Stimulated activated CD4-positive, alpha-beta T cell treated with anti-CD3 and anti-CD28 coated beads, TNF-alpha, amount 100 ng/mL, for 4 hours (primary cell): Measurements from ENCODE around the gene NT5C1A.

ENCODE experiments used
- DNase-seq, 3 experiments: peaks; one replicate each; pipeline ENCODE4 v3.0.0-alpha.2; 2020; ENCODE audit warnings: low read depth in 3 of 3

Gene NT5C1A

GRCh38 chr1:39671793-39672550, at the start of gene NT5C1A:
TSS of gene NT5C1A (minus strand) at chr1:39672107. CDS start at chr1:39672038, 69 bp downstream.
- DNase-seq = no peak

GRCh38 chr1:39721664-39722063, 49.8 kb upstream of the NT5C1A start:
- no peak for DNase-seq

GRCh38 chr1:39720094-39720999, 48.4 kb upstream of the NT5C1A start:
- no peak for DNase-seq

GRCh38 chr1:39717809-39718208, 45.9 kb upstream of the NT5C1A start:
- DNase-seq = no peak

GRCh38 chr1:39713557-39713956, 41.6 kb upstream of the NT5C1A start:
- DNase-seq = no peak

- no peak for DNase-seq
These were observed 40.0 kb upstream of the NT5C1A start for GRCh38 chr1:39711966-39712340.

GRCh38 chr1:39711104-39711965, 39.4 kb upstream of the NT5C1A start:
- DNase-seq = no peak

- DNase-seq = no peak
These were observed 35.6 kb upstream of the NT5C1A start for GRCh38 chr1:39707506-39707905.

GRCh38 chr1:39704757-39705156, 32.9 kb upstream of the NT5C1A start:
- DNase-seq = no peak

GRCh38 chr1:39701049-39701439, 29.1 kb upstream of the NT5C1A start:
- DNase-seq = no peak

GRCh38 chr1:39700348-39700747, 28.4 kb upstream of the NT5C1A start:
- DNase-seq = no peak

- no peak for DNase-seq
These were observed 27.5 kb upstream of the NT5C1A start for GRCh38 chr1:39699419-39699818.

GRCh38 chr1:39698568-39698967, 26.7 kb upstream of the NT5C1A start:
- no peak for DNase-seq

- DNase-seq = no peak
These were observed 24.5 kb upstream of the NT5C1A start for GRCh38 chr1:39696448-39696847.

- DNase-seq = no peak
These were observed 23.1 kb upstream of the NT5C1A start for GRCh38 chr1:39695016-39695415.

- no peak for DNase-seq
These were observed 22.1 kb upstream of the NT5C1A start for GRCh38 chr1:39694026-39694425.

GRCh38 chr1:39692152-39693074, 20.5 kb upstream of the NT5C1A start:
- no peak for DNase-seq

GRCh38 chr1:39691383-39692151, 19.7 kb upstream of the NT5C1A start, which contains the start of gene HPCAL4:
TSS of gene HPCAL4 (minus strand) at chr1:39691433. CDS start at chr1:39684603, 6,830 bp downstream.
- DNase-seq = peak; percentile 73 to 89 (median 86)

- no peak for DNase-seq
These were observed 19.0 kb upstream of the NT5C1A start for GRCh38 chr1:39690794-39691382.

- no peak for DNase-seq
These were observed 18.3 kb upstream of the NT5C1A start for GRCh38 chr1:39690225-39690624.
